ENCODE data around the gene ADGRL4. TPM values are rescaled to one million over a fixed set of nuclear protein-coding genes. Genes with fewer than 3 reads are reported as not detected.

The ADGRL4 gene
- total RNA-seq, 4 donors from 2014 or later: 13.4 to 31.9 (median 14.0) TPM

GRCh38 chr1:78958711-78959110 lies 47.8 kb downstream of the ADGRL4 start:
- Histone ChIP-seq H3K9me3 (no peaks in the 10 kb centered on the region), H3K36me3 (no peaks in the 10 kb centered on the region), H3K4me3 (no peak overlapping the region), H3K4me1 (no peaks in the 10 kb centered on the region), H3K27me3 (no peaks in the 10 kb centered on the region), H3K27ac (no peak overlapping the region)
- ATAC-seq (no peak), DNase-seq (no peak)
- no peak for TF ChIP-seq POLR2A (IDR thresholded peaks at IDR 0.05)
- TF ChIP-seq CTCF (IDR thresholded peaks at IDR 0.05 in 4 of 5, conservative IDR thresholded peaks at IDR 0.05 in 1 of 5): no peak
- in situ Hi-C loops (cut with MboI; ENCODE audit: low sequenced_read_pairs in 4 of 4) (no loop called here), intact Hi-C loops (cut with DNase I; ENCODE audit: low total_unique reads) (no loop called here)

GRCh38 chr1:78950826-78951225 lies 55.7 kb downstream of the ADGRL4 start:
- in situ Hi-C loops (cut with MboI; ENCODE audit: low sequenced_read_pairs in 4 of 4) (no loop called here), intact Hi-C loops (cut with DNase I; ENCODE audit: low total_unique reads) (no loop called here)
- ATAC-seq (no peak), DNase-seq (no peak)
- H3K4me1 ChIP-seq: no peaks in the 10 kb centered on the region
- H3K27ac ChIP-seq: no peak overlapping the region
- H3K27me3 ChIP-seq: no peaks in the 10 kb centered on the region
- no peaks in the 10 kb centered on the region for H3K9me3 ChIP-seq
- no peak overlapping the region for H3K4me3 ChIP-seq
- no peaks in the 10 kb centered on the region for H3K36me3 ChIP-seq
- no peak for TF ChIP-seq CTCF (IDR thresholded peaks at IDR 0.05 in 4 of 5, conservative IDR thresholded peaks at IDR 0.05 in 1 of 5)
- no peak for TF ChIP-seq POLR2A (IDR thresholded peaks at IDR 0.05)

GRCh38 chr1:78949227-78949626 lies 57.3 kb downstream of the ADGRL4 start:
- in situ Hi-C loops (cut with MboI; ENCODE audit: low sequenced_read_pairs in 4 of 4) (no loop called here), intact Hi-C loops (cut with DNase I; ENCODE audit: low total_unique reads) (no loop called here)
- H3K36me3 ChIP-seq: no peaks in the 10 kb centered on the region

DNA sequence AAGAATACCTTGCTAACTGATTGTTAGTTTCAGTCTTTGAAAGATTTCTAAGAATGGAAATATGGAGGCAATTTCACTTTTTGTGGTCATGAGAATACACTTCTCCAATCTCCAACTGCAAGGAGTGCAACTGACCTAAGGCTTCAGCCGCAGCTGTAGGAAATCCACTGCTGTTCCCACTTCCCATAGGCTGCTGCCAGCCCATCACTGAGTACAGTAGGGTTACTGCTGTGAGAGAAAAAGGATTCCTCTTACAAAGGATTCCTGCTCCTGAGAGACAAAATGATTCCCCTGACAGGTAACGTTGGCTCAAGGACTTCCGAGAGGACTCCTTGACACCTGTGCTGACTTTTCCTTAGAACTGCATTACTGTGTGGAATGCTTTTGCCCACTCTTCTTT lies 87.4 kb downstream of the ADGRL4 start:
- no peak for ATAC-seq
- intact Hi-C loops (cut with DNase I; ENCODE audit: low total_unique reads): no loop called here
- Histone ChIP-seq H3K9me3 (no peaks in the 10 kb centered on the region), H3K27me3 (no peaks in the 10 kb centered on the region), H3K4me1 (no peaks in the 10 kb centered on the region), H3K27ac (no peak overlapping the region), H3K4me3 (no peak overlapping the region), H3K36me3 (no peaks in the 10 kb centered on the region)
- in situ Hi-C loops (cut with MboI; ENCODE audit: low sequenced_read_pairs in 4 of 4): no loop called here
- TF ChIP-seq CTCF (IDR thresholded peaks at IDR 0.05 in 4 of 5, conservative IDR thresholded peaks at IDR 0.05 in 1 of 5): no peak
- TF ChIP-seq POLR2A (IDR thresholded peaks at IDR 0.05): no peak
- no peak for DNase-seq

More at GRCh38 chr1:78949227-78949626, 57.3 kb downstream of the ADGRL4 start:
- Histone ChIP-seq H3K4me3 (no peak overlapping the region), H3K27me3 (no peaks in the 10 kb centered on the region), H3K4me1 (no peaks in the 10 kb centered on the region), H3K27ac (no peak overlapping the region), H3K9me3 (no peaks in the 10 kb centered on the region)
- no peak for DNase-seq
- TF ChIP-seq POLR2A (IDR thresholded peaks at IDR 0.05) (no peak), CTCF (IDR thresholded peaks at IDR 0.05 in 4 of 5, conservative IDR thresholded peaks at IDR 0.05 in 1 of 5) (no peak)
- ATAC-seq: no peak

- H3K9me3 ChIP-seq: no peaks in the 10 kb centered on the region
- H3K4me1 ChIP-seq: no peaks in the 10 kb centered on the region
- H3K4me3 ChIP-seq: no peak overlapping the region
- no peak for TF ChIP-seq CTCF (IDR thresholded peaks at IDR 0.05 in 4 of 5, conservative IDR thresholded peaks at IDR 0.05 in 1 of 5)
- no peak for TF ChIP-seq POLR2A (IDR thresholded peaks at IDR 0.05)
- intact Hi-C loops (cut with DNase I; ENCODE audit: low total_unique reads): no loop called here
- in situ Hi-C loops (cut with MboI; ENCODE audit: low sequenced_read_pairs in 4 of 4): no loop called here
- no peaks in the 10 kb centered on the region for H3K27me3 ChIP-seq
- no peak overlapping the region for H3K27ac ChIP-seq
- DNase-seq: no peak
- no peak for ATAC-seq
- H3K36me3 ChIP-seq: no peaks in the 10 kb centered on the region
These were observed 88.4 kb downstream of the ADGRL4 start for GRCh38 chr1:78918157-78918556.
